ENCODE data around the gene EXOC8.
A peak's percentile ranks its signal among the peaks of the same experiment; 100 is the strongest.

EXOC8 gene

GRCh38 chr1:231337472-231338269 lies at the start of gene EXOC8:
Gene EXOC8 (minus strand): TSS chr1:231337852. CDS start chr1:231337745, 107 bp downstream.
- peak within 1 kb of the TSS; percentile 93 to 99 for H3K4me3 ChIP-seq (replicated peaks in 1 of 2; ENCODE audit: low read depth in 2 of 2, low read length in 2 of 2)
- no peak for TF ChIP-seq CTCF (IDR thresholded peaks at IDR 0.05; ENCODE audit: low read depth, low read length)
- peak; percentile 97 to 98 for DNase-seq (ENCODE audit: low read depth in 2 of 2)

GRCh38 chr1:231386466-231386865 lies 48.8 kb upstream of the EXOC8 start:
- H3K4me3 ChIP-seq (replicated peaks in 1 of 2; ENCODE audit: low read depth in 2 of 2, low read length in 2 of 2), result no peak overlapping the region
- no peak for TF ChIP-seq CTCF (IDR thresholded peaks at IDR 0.05; ENCODE audit: low read depth, low read length)
- DNase-seq (ENCODE audit: low read depth in 2 of 2), result no peak

GRCh38 chr1:231385416-231385748 lies 47.7 kb upstream of the EXOC8 start:
- TF ChIP-seq CTCF (IDR thresholded peaks at IDR 0.05; ENCODE audit: low read depth, low read length), result no peak
- H3K4me3 ChIP-seq (replicated peaks in 1 of 2; ENCODE audit: low read depth in 2 of 2, low read length in 2 of 2), result no peak overlapping the region
- DNase-seq (ENCODE audit: low read depth in 2 of 2), result no peak

GRCh38 chr1:231384696-231385415 lies 47.2 kb upstream of the EXOC8 start:
- no peak overlapping the region for H3K4me3 ChIP-seq (replicated peaks in 1 of 2; ENCODE audit: low read depth in 2 of 2, low read length in 2 of 2)
- no peak for DNase-seq (ENCODE audit: low read depth in 2 of 2)
- TF ChIP-seq CTCF (IDR thresholded peaks at IDR 0.05; ENCODE audit: low read depth, low read length), result no peak

GRCh38 chr1:231383159-231383860 lies 45.7 kb upstream of the EXOC8 start:
- DNase-seq (ENCODE audit: low read depth in 2 of 2), result peak in 1 of 2 donors; percentile 26
- H3K4me3 ChIP-seq (replicated peaks in 1 of 2; ENCODE audit: low read depth in 2 of 2, low read length in 2 of 2), result no peak overlapping the region
- TF ChIP-seq CTCF (IDR thresholded peaks at IDR 0.05; ENCODE audit: low read depth, low read length), result no peak

GRCh38 chr1:231382426-231382825 lies 44.8 kb upstream of the EXOC8 start:
- H3K4me3 ChIP-seq (replicated peaks in 1 of 2; ENCODE audit: low read depth in 2 of 2, low read length in 2 of 2), result no peak overlapping the region
- no peak for TF ChIP-seq CTCF (IDR thresholded peaks at IDR 0.05; ENCODE audit: low read depth, low read length)
- DNase-seq (ENCODE audit: low read depth in 2 of 2), result no peak

Measured in cardiac fibroblast (primary cell).